ENCODE results near the gene ADAMTS14. TPM values are rescaled to one million over a fixed set of nuclear protein-coding genes. Genes with fewer than 3 reads are reported as not detected.
"Not testable (repeated sequence)": the region's sequence is repeated elsewhere in the genome, so short reads cannot be mapped to it uniquely, and the experiment has no call there.

ADAMTS14 gene
- total RNA-seq, 1 donor from 2014 or later: 0.15 TPM

GRCh38 chr10:70765794-70766594, 93.7 kb downstream of the ADAMTS14 start:
- DNase-seq (ENCODE audit: low spot score): no peak

GRCh38 chr10:70768026-70768685, 95.8 kb downstream of the ADAMTS14 start:
- not testable (repeated sequence) for ATAC-seq
- peak; percentile 19 for DNase-seq (ENCODE audit: low spot score)

More at GRCh38 chr10:70765794-70766594, 93.7 kb downstream of the ADAMTS14 start:
- no peak for ATAC-seq

- DNase-seq (ENCODE audit: low spot score): peak; percentile 8
- no peak for ATAC-seq
Observed at GRCh38 chr10:70769121-70769520, 96.8 kb downstream of the ADAMTS14 start.

- ATAC-seq (peak; percentile 89), DNase-seq (ENCODE audit: low spot score) (peak; percentile 38)
Observed at GRCh38 chr10:70770001-70770400, 97.7 kb downstream of the ADAMTS14 start.

DNA sequence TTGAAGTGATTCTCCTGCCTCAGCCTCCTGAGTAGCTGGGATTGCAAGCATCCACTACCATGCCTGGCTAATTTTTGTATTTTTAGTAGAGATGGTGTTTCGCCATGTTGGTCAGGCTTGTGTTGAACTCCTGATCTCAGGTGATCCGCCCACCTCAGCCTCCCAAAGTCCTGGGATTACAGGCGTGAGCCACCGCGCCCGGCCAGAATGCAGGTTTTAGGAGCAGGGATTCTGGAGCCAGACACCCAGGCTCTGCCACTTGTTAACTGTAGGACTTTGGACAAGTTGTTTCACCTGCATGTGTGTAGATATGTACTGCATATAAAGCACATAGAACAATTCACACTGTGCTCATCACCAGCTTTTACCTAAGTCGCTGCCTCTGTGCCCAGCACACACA, 98.2 kb downstream of the ADAMTS14 start:
- peak; percentile 32 for DNase-seq (ENCODE audit: low spot score)
- ATAC-seq: not testable (repeated sequence)

GRCh38 chr10:70771311-70772194, 99.2 kb downstream of the ADAMTS14 start:
- DNase-seq (ENCODE audit: low spot score) (peak; percentile 26), ATAC-seq (no peak)

DNA sequence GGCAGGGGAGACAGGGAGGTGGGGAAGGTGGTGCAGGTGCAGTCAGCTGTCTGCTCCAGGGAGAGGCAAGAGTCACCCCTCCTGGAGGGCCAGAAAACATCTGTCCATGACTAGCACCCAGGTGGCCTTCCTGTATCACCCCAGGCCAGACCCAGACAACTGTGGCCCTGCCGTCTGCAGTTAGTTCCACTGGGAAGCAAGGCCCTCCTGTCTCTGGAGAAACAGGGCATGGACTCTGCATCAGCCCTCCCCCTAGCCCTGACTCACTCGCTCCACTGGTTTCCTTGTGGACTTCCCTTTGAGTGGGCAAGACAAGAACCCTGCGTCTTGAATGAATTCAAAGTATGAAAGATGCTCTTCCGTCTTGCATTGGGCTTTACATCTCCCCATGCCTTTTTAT, 100.3 kb downstream of the ADAMTS14 start:
- no peak for DNase-seq (ENCODE audit: low spot score)
- no peak for ATAC-seq

DNA sequence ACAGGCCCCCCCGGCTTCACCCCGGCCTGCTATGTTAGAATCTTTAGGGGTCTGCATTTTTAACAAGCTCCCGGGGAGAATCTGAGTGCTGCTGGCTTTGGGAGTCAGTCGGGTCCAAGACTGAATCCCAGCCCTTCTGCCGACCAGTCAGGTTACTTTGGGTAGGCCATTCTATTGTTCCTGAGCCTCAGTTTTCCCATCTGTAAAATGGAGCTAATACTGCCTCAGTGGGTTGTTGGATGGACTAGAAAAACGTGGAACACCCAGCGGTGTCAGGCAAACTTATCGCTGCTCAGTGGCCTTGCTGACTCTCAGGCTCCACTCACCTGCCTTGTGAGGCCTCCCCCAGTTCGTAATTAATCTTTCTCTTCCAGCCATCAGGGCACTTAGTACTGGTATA, 101.2 kb downstream of the ADAMTS14 start:
- no peak for DNase-seq (ENCODE audit: low spot score)

DNA sequence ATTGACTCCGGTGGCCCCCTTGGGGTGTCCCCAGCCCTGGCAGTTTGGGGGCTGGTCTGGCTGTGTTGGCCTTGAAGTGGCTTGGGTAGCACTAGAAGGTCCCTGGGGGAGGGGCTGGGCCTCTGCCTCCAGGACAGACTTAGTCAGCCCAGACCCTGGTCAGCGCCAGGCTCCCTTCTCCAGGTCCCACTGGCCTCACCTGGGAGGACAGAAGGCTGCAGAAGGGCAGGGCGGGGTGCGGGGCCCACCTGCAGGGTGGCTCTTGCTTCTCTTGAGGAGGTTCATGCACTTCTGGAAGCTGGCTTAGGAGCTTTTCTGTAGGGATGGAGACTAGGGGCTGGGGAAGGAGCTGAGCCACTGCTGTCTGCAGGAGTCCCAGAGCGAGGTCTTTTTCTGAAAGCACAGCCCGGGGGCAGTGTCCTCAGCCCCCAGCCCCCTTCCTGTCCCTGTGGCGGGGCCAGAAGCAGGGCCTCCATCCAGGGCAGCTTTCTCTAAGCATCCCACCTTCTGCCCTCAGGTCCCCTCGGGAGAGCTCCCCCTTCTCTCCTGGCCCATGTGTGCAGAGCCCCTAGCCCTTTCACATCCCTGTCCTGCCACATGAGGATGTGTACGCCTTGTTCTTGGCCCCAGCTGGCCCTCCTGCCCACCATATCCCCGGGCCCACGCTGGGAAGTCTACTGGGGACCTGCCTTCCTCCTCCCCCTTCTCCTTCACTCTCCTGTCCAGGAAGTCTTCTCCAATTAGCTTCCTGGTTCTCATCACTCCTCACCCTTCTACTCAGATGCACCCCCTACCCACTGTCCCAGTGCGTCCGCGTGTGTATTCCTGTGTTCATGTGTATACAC, 101.9 kb downstream of the ADAMTS14 start:
- DNase-seq (ENCODE audit: low spot score) (no peak), ATAC-seq (no peak)

More for the DNA sequence above, 101.2 kb downstream of the ADAMTS14 start:
- ATAC-seq: no peak

DNA sequence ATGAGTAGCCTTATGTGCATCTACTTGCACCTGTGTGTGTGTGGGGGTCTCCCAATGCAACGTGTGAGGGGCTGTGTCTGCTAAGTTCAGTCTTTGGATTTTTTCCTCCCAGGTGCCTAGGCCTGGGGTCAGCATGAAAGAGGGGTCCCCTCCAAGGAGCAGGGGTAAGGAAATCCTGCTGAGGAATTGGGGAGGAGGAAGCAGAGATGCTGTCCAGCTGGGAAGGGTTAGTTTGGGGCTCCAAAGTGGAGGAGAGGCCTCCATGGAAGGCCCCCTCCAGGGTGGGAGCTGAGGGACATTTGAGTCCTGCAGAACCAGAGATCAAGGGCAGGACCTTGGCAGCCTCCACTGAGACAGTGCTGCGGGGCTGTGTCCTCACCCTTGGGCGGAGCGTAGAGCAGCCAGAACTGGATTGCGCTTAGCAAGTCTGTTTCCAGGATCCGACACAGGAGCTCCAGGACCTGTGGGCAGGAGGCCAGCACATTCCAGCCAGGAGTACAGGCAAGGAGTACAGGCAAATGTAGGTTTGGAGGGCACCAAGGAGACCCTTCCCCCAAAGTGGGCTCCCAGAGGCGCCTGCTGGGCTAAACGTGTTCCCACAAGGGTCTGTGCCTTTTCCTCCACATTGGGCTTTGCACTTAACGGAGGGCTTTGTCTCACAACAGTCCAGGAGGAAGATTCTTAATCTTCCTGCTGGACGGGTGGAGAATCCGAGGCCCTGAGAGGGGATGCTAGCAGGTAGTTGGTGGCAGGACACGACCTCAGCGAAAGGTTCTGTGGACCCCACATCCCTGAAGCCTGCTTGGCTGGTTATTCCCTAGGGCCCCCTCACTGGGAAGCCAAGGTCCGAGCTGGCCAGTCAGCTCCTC, 102.7 kb downstream of the ADAMTS14 start:
- ATAC-seq (peak; percentile 68), DNase-seq (ENCODE audit: low spot score) (no peak)

- no peak for DNase-seq (ENCODE audit: low spot score)
Observed at GRCh38 chr10:70775679-70776454, 103.6 kb downstream of the ADAMTS14 start.

DNA sequence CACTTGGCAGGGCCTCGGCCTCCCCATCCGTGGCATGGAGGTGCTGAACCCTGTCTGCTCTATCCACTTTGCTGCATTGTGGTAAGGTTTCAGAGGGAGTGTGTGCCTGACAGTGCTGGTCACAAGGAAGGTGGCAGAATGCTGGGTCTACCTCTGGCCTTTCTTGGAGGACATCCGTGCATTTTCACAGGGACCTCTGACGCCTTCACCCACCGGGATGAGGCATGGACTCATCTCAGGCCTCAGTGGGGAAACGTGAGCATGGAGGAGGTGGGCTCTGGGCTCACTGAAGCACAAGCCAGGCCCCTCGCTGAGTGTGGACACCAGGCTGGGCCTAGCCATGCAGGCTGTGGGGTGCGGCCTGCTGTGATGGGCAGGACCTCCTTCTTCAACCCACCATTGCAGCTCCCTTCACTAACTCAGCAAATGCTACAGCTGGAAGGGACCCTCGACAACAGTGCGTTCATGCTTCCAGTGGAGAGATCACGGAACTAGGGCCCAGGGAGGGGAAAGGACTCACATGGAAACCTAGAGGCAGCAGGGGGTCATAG, 104.2 kb downstream of the ADAMTS14 start:
- no peak for DNase-seq (ENCODE audit: low spot score)

More at GRCh38 chr10:70775679-70776454, 103.6 kb downstream of the ADAMTS14 start:
- ATAC-seq: no peak

DNA sequence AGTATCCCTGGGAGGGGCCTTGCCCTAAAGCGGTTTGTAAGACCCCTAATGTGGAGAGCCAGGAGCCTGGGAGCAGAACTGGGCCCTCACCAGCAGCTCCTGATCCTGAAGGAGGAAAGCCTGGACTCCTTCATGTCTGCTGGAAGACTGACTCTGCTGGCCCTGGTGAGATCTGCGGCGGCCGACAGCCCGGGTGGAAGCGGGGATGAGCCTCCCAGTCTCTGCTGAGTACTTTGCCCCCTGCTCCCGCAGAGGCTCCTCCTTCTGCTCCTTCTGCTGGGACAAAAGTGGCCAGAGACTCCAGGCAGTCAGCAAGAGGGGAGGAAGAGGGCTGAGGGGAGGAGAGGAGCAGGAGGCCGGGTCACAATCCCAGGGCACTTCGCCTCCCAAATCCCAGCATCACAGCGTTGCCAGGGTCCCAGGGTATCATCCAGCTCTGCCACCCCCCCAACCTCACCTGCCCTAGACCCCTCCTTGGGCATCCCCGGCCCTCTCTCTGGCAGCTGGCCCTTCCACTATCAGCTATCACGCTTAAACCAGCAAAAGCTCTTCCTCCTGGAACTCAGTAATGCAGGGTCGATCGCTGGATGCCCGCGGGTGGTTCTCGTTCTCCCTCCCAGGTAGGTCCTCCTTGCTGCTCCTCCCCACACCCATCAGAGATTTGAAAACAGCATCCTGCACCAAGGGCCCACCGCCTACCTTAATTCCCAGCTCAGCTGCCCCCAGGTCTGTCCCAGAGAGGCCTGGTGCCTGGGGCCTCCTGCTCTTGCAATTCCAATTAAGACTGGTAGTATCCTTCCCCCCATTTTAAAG, 105.0 kb downstream of the ADAMTS14 start:
- DNase-seq (ENCODE audit: low spot score) (no peak), ATAC-seq (no peak)

More for the DNA sequence above, 104.2 kb downstream of the ADAMTS14 start:
- no peak for ATAC-seq

- DNase-seq (ENCODE audit: low spot score) (no peak), ATAC-seq (no peak)
Observed at GRCh38 chr10:70778267-70778924, 106.1 kb downstream of the ADAMTS14 start.

GRCh38 chr10:70779088-70779487, 106.8 kb downstream of the ADAMTS14 start:
- ATAC-seq: no peak
- no peak for DNase-seq (ENCODE audit: low spot score)

DNA sequence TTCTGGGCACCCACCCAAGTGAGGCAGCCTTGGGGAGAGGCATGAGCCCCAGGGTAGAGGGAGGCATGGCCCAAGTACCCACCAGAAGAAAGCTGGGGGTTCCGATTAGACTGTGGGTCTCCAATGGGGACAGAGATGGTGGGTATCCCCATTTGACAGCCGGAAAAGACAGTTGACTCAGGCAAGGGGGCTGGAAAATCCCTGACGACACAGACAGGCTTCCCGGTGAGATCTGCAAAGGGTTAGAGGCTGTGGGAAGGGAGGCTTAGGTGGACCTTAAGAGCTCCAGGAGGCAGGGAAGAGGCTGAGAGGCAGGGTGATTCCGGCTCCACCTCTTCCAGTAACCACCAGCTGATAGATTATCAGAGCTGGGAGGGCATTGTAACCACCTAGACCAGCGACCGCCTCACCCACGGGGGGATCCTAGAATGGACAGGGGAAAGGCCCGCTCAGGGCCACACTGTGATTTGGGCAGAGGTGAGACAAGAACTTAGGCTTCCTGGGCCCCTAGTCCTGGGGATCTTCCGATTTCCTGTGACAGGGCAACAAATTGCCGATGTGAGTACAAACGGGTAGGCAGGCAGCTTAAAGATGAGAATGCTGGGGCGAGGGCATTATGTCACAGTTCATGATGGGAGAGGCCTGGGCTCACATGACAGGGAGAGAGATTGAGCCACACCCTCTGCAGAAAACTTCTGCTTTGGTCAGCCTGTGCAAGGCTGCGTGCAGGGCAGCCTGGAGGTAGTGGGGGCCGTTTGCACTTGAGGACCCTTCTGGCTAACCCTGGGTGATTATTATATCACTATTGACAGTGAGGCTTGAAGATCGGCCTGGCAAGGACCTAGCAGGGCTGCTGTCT, 107.4 kb downstream of the ADAMTS14 start:
- ATAC-seq (peak; percentile 45), DNase-seq (ENCODE audit: low spot score) (no peak)
